GM11168 (cell line): ENCODE data around the gene UNC93B1.

Experiments
- in situ Hi-C: fragments of 300-500 bp; cut with MboI; formaldehyde crosslinking; loops from one replicate; pipeline ENCODE4 v1.12.0; 2022; ENCODE audit warnings: low sequenced_read_pairs; ENCODE audit not compliant: unreplicated experiment

Gene UNC93B1

GRCh38 chr11:68040957-68041591 is 37.2 kb upstream of the UNC93B1 start:
- in situ Hi-C loops: no loop called here

- in situ Hi-C loops: no loop called here
Measured at GRCh38 chr11:68040101-68040956, 36.4 kb upstream of the UNC93B1 start.

GRCh38 chr11:68039526-68040086 is 35.7 kb upstream of the UNC93B1 start:
- in situ Hi-C loops: no loop called here

GRCh38 chr11:68038718-68039525 is 35.0 kb upstream of the UNC93B1 start, which contains the start of gene TCIRG1:
Gene TCIRG1 (plus strand): TSS chr11:68039025. CDS start chr11:68041272, 2,247 bp downstream.
- in situ Hi-C loops: no loop called here

GRCh38 chr11:68038226-68038717 is 34.4 kb upstream of the UNC93B1 start:
- in situ Hi-C loops: no loop called here

- in situ Hi-C loops: no loop called here
Measured at GRCh38 chr11:68037411-68038225, 33.7 kb upstream of the UNC93B1 start.

GRCh38 chr11:68036717-68037239 is 32.9 kb upstream of the UNC93B1 start:
- in situ Hi-C loops: no loop called here

- in situ Hi-C loops: no loop called here
Measured at GRCh38 chr11:68036141-68036716, 32.3 kb upstream of the UNC93B1 start.

GRCh38 chr11:68035266-68035876 is 31.5 kb upstream of the UNC93B1 start:
- in situ Hi-C loops: no loop called here

- in situ Hi-C loops: no loop called here
Measured at GRCh38 chr11:68033708-68034045, 29.8 kb upstream of the UNC93B1 start.

GRCh38 chr11:68032997-68033707 is 29.3 kb upstream of the UNC93B1 start:
- in situ Hi-C loops: no loop called here

- in situ Hi-C loops: no loop called here
Measured at GRCh38 chr11:68032003-68032402, 28.1 kb upstream of the UNC93B1 start.

GRCh38 chr11:68031144-68031464 is 27.2 kb upstream of the UNC93B1 start:
- in situ Hi-C loops: no loop called here

- in situ Hi-C loops: no loop called here
Measured at GRCh38 chr11:68030318-68031143, 26.6 kb upstream of the UNC93B1 start, which contains the start of gene NDUFS8. Gene NDUFS8 (plus strand): TSS chr11:68030681. CDS start chr11:68032152, 1,471 bp downstream.

- in situ Hi-C loops: no loop called here
Measured at GRCh38 chr11:68028802-68029545, 25.1 kb upstream of the UNC93B1 start.

GRCh38 chr11:68027667-68028066 is 23.8 kb upstream of the UNC93B1 start:
- in situ Hi-C loops: no loop called here
